Esophagus muscularis mucosa (tissue), 4 donors: Measurements from ENCODE around the gene FAP. TPM values are rescaled to one million over a fixed set of nuclear protein-coding genes. Genes with fewer than 3 reads are reported as not detected.

Experiments
- DNase-seq: peaks from one replicate; pipeline ENCODE4 v3.0.0-alpha.2; 2017; ENCODE audit errors: extremely low spot score
- H3K27ac ChIP-seq, 4 donors: fragments of 200-600 bp; sonication (generic); replicated peaks in 1 of 4; 1 replicate in 3 of 4; 2 replicates in 1 of 4; pipeline ENCODE4 v1.5.1; 2016 to 2019; ENCODE audit warnings: mild to moderate bottlenecking in 1 of 4
- H3K27me3 ChIP-seq, 4 donors: fragments of 200-600 bp; sonication (generic); one replicate each; pipeline versions ENCODE4 v1.5.1 to v1.6.0; 2016 to 2019
- H3K36me3 ChIP-seq, 4 donors: fragments of 200-600 bp; sonication (generic); one replicate each; pipeline ENCODE4 v1.5.1; 2016 to 2019
- H3K4me1 ChIP-seq, 4 donors: fragments of 200-600 bp; sonication (generic); one replicate each; pipeline ENCODE4 v1.5.1; 2016 to 2019
- H3K4me3 ChIP-seq, 4 donors: fragments of 200-600 bp; sonication (generic); 1 replicate in 2 of 4; 2 replicates in 2 of 4; pipeline ENCODE4 v1.5.1; 2016 to 2019; ENCODE audit warnings: mild to moderate bottlenecking in 4 of 4, moderate library complexity in 1 of 4
- H3K9me3 ChIP-seq, 4 donors: fragments of 200-600 bp; sonication (generic); 1 replicate in 3 of 4; 2 replicates in 1 of 4; pipeline ENCODE4 v1.5.1; 2016 to 2019
- EP300 ChIP-seq: sonication (generic); formaldehyde crosslinking; IDR thresholded peaks from one replicate; pipeline ENCODE4 v1.6.1; 2017; ENCODE audit warnings: antibody characterized with exemption
- POLR2A ChIP-seq: fragments of 450-650 bp; IDR thresholded peaks from one replicate; pipeline ENCODE4 v1.6.1; 2017; ENCODE audit warnings: antibody characterized with exemption, moderate library complexity, mild to moderate bottlenecking, low read depth
- POLR2AphosphoS5 ChIP-seq, 2 donors: sonication (generic); formaldehyde crosslinking; IDR thresholded peaks; one replicate each; pipeline ENCODE4 v1.6.1; 2017; ENCODE audit warnings: antibody characterized with exemption in 2 of 2
- WGBS: methylation state at CpG from one replicate; pipeline ENCODE4 v1.1.5; 2018; 5-methylcytosine and 5-hydroxymethylcytosine counted together
- intact Hi-C: fragments of 100-400 bp; cut with DNase I; formaldehyde crosslinking; loops from one replicate; pipeline ENCODE4 v1.15.1; 2023
- total RNA-seq, 4 donors: library from RNA; depleted of rRNA; stranded (reverse); fragments of >200 nt; gene quantifications; one replicate each; pipeline versions ENCODE4 v1.1.0 to v1.2.1, GENCODE V29; 2016
- TF ChIP-seq, protein P1 (sequence below), 3 experiments: fragments of 200-600 bp in 2 of 3; fragments of 450-650 bp in 1 of 3; sonication (generic) in 2 of 3; IDR thresholded peaks; one replicate each; pipeline ENCODE4 v1.5.1; 2017 to 2019; ENCODE audit warnings: antibody characterized with exemption in 3 of 3, mild to moderate bottlenecking in 2 of 3, moderate library complexity in 1 of 3

FAP gene
- total RNA-seq, 4 donors from 2014 or later, result 8.0 to 16.7 (median 13.1) TPM

DNA sequence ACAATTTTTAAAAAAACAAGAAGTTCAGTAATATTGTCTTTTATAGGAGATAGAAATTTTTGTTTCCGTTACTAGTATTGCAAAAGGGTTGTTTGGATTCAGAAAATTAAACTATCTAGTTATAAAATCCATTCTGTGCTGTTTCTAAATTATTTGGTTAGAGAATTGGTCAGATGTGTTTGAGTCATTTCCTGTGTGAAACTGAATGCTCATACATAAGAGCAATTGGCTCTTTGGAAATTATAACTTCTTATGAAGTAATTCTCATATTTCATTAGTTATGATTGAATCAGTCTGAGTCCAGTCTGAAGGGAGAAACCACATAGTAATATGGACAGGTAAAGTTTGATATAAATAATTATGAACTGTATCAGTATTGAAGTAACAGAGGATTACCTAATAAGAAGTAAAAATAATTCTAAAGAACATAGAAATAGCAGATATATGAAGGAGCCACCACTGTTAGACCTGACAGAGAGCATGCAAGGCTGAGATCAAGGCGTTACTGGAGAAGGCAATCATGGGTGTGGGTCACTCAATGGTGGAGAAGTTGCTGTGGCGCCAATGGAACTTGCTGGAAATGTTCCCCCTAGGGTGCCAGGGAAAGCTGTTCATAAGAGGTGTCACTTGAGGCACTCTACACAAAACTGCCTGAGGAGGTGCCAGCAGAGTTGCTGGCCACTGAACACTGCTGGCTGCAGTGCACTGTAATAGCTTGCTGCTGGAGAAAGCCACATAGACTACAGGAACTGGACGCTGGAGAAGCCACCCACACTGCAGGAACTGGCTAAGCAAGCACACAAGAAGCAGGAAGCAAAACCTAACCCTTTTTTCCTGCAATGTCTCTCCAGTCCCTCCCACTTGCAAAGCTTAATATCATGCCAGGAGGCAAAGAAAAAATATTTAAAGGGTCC, 18.0 kb upstream of the FAP start:
- H3K4me3 ChIP-seq, result no peak overlapping the region
- H3K27ac ChIP-seq, result peak overlapping the region; percentile 26 to 62 (median 56)

DNA sequence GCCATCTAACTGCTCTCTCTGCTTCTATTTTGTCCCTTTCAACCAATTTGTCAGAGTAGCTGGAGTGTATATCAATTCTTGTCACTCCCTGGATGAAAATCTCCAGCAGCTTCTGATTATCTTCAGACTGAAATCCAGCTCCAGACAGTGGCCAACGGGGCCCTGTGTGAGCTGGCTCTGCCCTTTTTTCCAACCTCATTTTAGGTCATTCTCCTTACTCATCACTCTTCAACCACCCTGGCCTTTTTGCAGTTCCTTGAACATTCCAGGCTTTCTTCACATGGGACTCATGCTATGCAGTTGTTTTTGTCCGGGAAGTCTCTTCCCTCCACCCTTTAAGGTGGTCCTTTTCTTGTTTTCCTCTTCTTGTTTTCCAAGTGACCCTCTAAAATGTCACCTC, 15.4 kb upstream of the FAP start:
- TF ChIP-seq POLR2A (no peak), EP300 (no peak), POLR2AphosphoS5 (IDR thresholded peaks at IDR 0.05) (no peak)
- TF ChIP-seq, protein P1, sequence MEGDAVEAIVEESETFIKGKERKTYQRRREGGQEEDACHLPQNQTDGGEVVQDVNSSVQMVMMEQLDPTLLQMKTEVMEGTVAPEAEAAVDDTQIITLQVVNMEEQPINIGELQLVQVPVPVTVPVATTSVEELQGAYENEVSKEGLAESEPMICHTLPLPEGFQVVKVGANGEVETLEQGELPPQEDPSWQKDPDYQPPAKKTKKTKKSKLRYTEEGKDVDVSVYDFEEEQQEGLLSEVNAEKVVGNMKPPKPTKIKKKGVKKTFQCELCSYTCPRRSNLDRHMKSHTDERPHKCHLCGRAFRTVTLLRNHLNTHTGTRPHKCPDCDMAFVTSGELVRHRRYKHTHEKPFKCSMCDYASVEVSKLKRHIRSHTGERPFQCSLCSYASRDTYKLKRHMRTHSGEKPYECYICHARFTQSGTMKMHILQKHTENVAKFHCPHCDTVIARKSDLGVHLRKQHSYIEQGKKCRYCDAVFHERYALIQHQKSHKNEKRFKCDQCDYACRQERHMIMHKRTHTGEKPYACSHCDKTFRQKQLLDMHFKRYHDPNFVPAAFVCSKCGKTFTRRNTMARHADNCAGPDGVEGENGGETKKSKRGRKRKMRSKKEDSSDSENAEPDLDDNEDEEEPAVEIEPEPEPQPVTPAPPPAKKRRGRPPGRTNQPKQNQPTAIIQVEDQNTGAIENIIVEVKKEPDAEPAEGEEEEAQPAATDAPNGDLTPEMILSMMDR (IDR thresholded peaks at IDR 0.05), result no peak
- intact Hi-C loops, result no loop called here
- 56% methylated on average over 2 of the region's 2 CpGs for WGBS

More for the DNA sequence above, 18.0 kb upstream of the FAP start:
- Histone ChIP-seq H3K36me3 (peaks cover 0 to 14% (median 5%) of the 10 kb centered on the region in 4 donors), H3K27me3 (no peaks in the 10 kb centered on the region), H3K9me3 (no peaks in the 10 kb centered on the region), H3K4me1 (peaks cover 11 to 19% (median 14%) of the 10 kb centered on the region in 4 donors)
- 55% methylated on average over 4 of the region's 4 CpGs for WGBS
- TF ChIP-seq POLR2A, result no peak
- TF ChIP-seq, protein P1 (IDR thresholded peaks at IDR 0.05), result no peak
- TF ChIP-seq EP300, result no peak
- no peak for TF ChIP-seq POLR2AphosphoS5 (IDR thresholded peaks at IDR 0.05)
- intact Hi-C loops, result no loop called here
- DNase-seq, result no peak

DNA sequence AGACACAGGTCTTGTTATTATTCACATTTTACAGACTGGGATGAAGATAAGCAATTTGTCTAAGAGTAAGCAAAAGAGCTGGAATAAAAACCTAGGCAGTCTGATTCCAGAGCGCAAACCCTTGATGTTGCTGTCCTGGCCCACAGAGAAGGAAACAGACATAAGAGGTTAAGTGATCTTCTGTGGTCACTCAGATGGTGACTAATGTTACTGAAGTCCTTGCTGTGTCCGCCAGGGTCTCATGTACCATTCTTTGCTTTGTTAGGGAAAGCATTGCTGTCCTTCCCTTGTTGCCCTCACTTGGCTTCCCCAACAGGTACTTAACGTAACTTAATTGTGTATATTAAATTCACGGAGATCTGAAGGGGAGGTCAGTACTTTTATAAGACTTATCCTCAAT, 14.9 kb upstream of the FAP start:
- TF ChIP-seq POLR2AphosphoS5 (IDR thresholded peaks at IDR 0.05), result no peak
- TF ChIP-seq, protein P1 (IDR thresholded peaks at IDR 0.05), result no peak
- TF ChIP-seq EP300, result no peak
- TF ChIP-seq POLR2A, result no peak
- intact Hi-C loops, result no loop called here
- H3K4me1 ChIP-seq, result peaks cover 11 to 19% (median 14%) of the 10 kb centered on the region in 4 donors
- no peaks in the 10 kb centered on the region for H3K27me3 ChIP-seq
- H3K27ac ChIP-seq, result no peak overlapping the region
- H3K4me3 ChIP-seq, result no peak overlapping the region
- no peaks in the 10 kb centered on the region for H3K36me3 ChIP-seq
- no peaks in the 10 kb centered on the region for H3K9me3 ChIP-seq
- no peak for DNase-seq
- 85% methylated on average over 4 of the region's 4 CpGs for WGBS

More for the DNA sequence above, 15.4 kb upstream of the FAP start:
- Histone ChIP-seq H3K27me3 (no peaks in the 10 kb centered on the region), H3K9me3 (no peaks in the 10 kb centered on the region), H3K27ac (no peak overlapping the region), H3K4me3 (no peak overlapping the region), H3K36me3 (no peaks in the 10 kb centered on the region), H3K4me1 (peaks cover 11 to 19% (median 14%) of the 10 kb centered on the region in 4 donors)
- no peak for DNase-seq

DNA sequence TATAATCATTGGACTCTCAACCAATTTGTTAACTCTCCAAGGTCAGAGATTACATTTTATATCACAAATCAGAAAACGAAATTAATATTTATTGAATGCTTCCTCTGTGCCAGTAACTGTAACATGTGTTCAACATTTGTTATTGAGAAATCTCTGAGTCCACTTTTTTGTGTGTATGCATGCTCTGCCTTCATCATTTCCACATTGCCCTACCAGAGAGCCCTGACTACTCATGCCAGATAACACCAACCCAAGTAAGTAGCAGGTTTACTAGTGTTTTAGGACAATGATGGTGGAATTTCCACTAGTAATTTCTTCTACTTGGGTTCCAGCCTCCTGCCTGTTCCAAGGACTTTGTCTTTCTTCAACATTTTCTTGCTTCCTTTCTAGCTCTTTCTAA, 14.2 kb upstream of the FAP start:
- no peak for DNase-seq

More for the DNA sequence above, 14.2 kb upstream of the FAP start:
- intact Hi-C loops, result no loop called here
- WGBS, result 42% methylated on average over 1 of the region's 1 CpG
- TF ChIP-seq, protein P1 (IDR thresholded peaks at IDR 0.05), result no peak
- no peak for TF ChIP-seq EP300
- TF ChIP-seq POLR2A, result no peak
- no peak for TF ChIP-seq POLR2AphosphoS5 (IDR thresholded peaks at IDR 0.05)
- Histone ChIP-seq H3K36me3 (no peaks in the 10 kb centered on the region), H3K4me3 (no peak overlapping the region), H3K27ac (no peak overlapping the region), H3K4me1 (peaks cover 11 to 19% (median 14%) of the 10 kb centered on the region in 4 donors), H3K9me3 (no peaks in the 10 kb centered on the region), H3K27me3 (no peaks in the 10 kb centered on the region)
